NCI-H2107 treated with DMSO at 0.1 percent for 48 hours (cell line): ENCODE results near the gene ADAMTS12.

ENCODE experiments used
- DNase-seq: peaks from one replicate; lab custom pipeline; 2025; ENCODE audit not compliant: unreplicated experiment; lab: John Stamatoyannopoulos, UW

ADAMTS12 gene

GRCh38 chr5:33675958-33676464 is 215.8 kb downstream of the ADAMTS12 start:
- DNase-seq: no peak

DNA sequence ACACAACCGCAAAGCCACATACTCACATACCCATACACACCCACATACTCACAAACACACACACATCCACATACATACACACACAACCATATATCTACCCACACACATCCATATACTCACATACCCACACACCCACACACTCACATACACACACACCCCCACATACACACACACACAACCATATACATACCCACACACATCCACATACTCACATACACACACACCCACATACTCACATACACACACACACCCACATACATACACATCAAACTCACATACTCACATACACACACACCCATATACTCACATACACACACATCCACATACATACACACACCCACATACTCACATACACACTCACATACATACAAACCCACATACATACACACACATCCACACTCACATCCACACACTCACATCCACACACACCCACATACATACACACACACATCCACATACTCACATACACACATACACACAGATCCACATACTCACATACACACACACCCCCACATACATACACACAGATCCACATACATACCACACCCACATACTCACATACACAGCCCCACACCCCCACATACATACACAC is 220.0 kb downstream of the ADAMTS12 start:
- DNase-seq: no peak

DNA sequence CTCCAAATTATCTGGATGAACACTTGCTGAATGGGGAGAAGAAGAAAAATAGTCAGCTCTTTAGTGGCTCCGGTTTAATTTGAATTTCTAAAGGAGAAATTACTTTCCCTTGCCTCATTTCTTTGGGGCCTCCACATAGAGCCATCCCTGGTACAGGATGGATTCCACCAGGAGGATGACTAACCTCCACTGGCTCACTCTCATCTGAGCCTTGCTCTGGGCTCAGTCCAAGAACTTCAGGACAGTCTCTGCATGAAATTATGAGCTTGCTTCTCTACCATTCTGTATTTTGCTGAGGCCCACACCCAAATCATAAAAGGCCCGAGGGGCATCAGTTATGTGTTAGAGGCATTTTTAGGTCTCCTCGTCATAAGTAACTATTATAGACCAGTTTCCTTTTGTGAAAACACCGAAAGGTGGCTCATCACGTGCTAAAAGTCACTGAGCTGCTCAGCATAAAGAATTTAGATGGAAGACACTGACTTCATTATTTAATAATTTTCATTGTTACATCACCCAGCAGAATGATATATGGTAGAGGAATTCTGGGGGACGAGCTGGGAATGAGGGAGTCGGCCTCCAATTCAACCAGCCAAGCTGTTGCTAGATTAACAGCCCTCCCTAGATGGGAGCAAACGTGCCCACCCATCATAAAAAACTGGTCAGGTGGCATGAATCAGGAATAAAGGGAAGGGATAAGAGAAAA is 228.9 kb downstream of the ADAMTS12 start:
- DNase-seq: no peak

- no peak for DNase-seq
Measured at GRCh38 chr5:33659526-33660169, 232.1 kb downstream of the ADAMTS12 start.

DNA sequence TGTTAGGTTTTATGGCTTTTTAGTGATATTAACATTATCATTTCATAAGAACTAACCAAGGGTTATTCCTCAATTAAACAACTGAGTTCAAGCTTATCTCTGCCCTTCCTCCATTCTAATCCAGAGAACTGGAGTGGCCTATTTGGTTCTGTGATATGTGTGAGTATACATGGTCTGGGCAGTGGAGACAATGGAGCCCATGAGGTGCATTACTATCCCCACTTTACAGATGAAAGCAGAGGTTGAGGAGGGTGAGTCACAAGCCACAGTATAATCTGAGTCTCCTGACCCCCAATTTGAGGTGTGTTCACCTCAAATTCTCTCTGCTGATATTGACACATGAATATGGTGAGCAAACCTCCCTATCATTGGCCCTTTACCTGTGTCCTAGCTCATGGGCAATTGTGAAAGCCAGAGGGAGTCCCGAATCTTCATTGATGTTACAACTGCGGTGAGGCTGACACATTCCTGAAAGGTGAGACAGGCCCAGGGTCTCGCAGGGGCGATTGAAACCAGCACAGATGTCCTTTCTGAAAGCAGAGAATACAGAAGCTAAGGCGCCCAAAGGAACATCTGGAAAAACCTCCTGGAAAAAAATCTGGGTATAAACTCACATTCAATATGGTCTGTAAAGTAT is 233.9 kb downstream of the ADAMTS12 start:
- no peak for DNase-seq

GRCh38 chr5:33657176-33657575 is 234.6 kb downstream of the ADAMTS12 start:
- DNase-seq: no peak

GRCh38 chr5:33650911-33651310 is 240.9 kb downstream of the ADAMTS12 start:
- no peak for DNase-seq

GRCh38 chr5:33649549-33650482 is 242.0 kb downstream of the ADAMTS12 start:
- DNase-seq: no peak

DNA sequence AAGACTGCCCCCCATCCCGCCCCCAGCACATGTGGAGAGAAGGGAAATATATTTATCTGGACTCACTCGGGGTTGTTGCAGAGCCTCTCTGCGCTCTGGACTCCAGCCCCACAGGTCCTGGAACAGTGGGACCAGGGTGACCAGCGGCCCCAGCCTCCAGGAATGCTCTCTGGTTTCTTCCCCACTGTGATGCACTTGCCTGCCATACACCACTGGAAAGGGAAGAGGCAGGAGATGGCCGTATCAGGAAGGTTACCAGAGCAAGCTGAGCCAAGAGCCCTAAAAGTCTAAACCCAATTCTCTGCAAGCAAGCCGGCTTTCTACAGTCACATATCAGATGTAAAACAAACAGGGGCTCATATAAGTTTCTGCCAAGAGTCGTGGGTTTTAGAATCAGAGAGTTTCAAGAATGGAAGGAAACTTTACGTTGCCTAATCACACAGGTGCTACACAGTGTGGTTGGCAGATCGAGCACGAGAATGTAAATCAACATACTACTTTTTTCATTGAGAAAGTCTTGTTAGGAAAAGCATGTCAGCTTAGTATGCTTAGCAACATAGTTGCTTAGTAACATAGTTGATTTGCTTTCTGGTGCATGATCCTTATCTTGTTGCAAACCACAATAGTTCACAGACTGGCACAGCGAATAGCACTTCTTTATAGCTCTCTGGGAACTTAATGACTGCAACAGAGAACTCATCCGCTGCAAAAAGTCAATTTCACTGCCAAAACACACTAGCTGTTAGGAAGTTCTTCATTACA is 249.9 kb downstream of the ADAMTS12 start:
- DNase-seq: no peak

- no peak for DNase-seq
Measured at GRCh38 chr5:33639474-33639873, 252.3 kb downstream of the ADAMTS12 start.

GRCh38 chr5:33637011-33637410 is 254.8 kb downstream of the ADAMTS12 start:
- no peak for DNase-seq

DNA sequence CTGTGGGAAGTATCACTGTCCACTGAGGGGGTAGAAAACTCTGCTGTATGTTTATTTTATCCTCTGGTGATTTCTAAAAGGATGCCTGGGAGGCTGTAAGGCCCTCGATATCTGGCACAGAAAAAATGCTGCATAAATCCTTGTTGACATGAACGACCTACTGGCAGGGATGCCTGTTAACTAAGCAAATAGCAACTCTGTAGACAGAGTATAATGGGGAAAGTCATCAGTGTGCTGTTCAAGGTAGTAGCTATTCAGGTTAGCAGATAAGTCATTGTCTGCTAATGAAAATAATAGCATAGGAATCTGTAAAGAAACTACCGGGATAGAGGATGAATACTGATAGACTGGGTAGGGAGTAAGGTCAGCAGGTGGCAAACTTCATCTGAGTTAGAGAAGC is 256.2 kb downstream of the ADAMTS12 start:
- DNase-seq: no peak

DNA sequence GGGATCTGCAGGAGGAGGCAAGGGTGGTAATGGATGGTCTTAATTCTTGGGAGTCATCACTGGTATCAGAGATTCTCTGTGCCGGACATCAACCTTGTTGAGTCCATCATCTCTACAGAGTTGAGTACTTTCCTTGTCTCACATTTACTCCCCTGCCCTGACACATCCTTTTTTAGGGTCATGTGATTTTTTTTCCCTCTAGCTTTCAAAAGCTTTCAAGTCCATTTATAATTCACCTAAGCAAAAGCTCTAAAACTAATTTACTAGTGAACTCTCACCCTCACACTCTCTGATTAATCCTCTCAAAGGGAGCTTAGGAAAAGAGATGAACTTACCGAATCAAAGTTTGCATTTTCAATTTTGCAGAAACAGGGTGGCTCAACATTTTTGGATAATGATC is 258.1 kb downstream of the ADAMTS12 start:
- DNase-seq: no peak

- DNase-seq: no peak
Measured at GRCh38 chr5:33631786-33632185, 260.0 kb downstream of the ADAMTS12 start.

- DNase-seq: no peak
Measured at GRCh38 chr5:33631139-33631538, 260.7 kb downstream of the ADAMTS12 start.

DNA sequence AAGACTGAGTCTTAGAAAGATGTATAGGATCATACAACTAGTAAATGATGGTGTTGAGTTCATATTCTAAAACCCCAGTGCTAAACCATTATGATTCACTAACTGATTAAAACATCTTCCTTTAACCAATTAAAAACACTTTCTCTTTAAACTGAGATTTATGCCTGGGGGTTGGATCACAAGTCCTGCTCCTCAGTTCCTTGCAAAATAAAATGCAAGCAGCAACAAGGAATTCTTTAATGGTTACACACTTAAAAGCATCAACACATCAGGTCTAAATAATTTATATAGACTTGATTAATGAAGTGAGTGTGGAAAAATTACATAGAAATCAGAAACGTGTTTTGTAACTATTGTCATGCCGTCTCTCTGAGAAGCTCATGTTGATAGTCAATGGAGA is 261.8 kb downstream of the ADAMTS12 start:
- no peak for DNase-seq

DNA sequence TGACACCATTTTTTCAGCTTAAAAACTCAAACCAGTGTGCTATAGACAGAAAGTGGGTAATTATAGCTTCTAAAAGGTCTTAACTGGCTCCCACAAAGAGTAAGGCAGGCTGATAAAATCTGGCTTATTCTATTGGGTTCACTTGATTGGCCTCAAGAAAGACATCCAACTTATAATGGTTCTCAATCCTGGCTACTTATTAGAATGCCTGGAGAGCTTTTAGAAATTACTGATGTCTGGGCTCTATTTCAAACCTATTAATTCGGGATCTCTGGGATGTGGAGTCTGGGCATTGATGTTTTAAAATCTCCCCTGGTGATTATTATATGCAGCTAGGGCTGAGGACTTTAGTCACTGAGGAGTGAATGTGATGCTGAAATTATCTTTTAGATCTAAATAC is 263.0 kb downstream of the ADAMTS12 start:
- no peak for DNase-seq

- no peak for DNase-seq
Measured at GRCh38 chr5:33621514-33621913, 270.3 kb downstream of the ADAMTS12 start.

DNA sequence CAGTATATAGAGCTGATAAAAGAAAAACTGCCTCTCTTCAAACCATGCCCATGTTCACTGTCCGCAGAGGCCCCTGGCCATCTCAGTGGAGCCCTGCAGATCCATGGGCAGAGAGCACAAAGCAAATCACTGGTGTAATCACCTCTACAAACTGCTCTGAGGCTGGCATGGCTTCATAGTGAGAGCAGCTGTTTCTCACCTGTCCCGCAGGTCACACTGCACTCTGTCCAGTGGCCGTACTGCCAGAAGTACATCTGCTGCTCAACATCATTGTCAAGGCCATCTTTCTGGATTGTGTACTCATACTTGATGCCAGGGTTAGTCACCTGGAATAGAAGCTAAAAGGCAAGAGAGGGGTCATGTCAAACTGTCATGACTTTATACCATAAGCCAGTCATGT is 277.8 kb downstream of the ADAMTS12 start:
- DNase-seq: no peak

DNA sequence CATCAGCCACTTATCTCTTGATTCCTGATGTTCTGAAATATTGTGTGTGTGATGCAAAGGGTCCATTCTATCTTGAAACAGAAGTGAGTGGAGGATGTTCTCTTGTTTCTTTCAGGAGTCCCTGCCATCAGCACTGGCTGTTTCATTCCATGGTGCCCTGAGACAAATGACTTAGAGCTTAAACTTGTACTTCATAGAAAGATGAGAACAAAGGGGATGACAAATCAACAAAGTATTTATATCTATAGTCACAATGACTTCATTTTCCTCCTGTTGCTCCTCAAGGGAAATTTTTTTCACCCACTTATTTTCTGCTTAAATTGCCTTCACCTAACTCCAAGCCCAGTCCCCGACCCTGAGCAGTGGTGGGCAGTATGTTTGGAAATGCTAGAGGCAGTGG is 279.4 kb downstream of the ADAMTS12 start:
- DNase-seq: no peak
